Fibroblast of the aortic adventitia (primary cell): Measurements from ENCODE around the gene COL6A6. TPM values are rescaled to one million over a fixed set of nuclear protein-coding genes. Genes with fewer than 3 reads are reported as not detected.
"Not testable (repeated sequence)": the region's sequence is repeated elsewhere in the genome, so short reads cannot be mapped to it uniquely, and the experiment has no call there.

Experiments used
- DNase-seq: peaks from one replicate; pipeline ENCODE4 v3.0.0-alpha.2; 2010; ENCODE audit warnings: low read depth
- H3K4me3 ChIP-seq: 2 replicates; pipeline ENCODE4 v1.5.1; 2011; ENCODE audit warnings: low read depth, mild to moderate bottlenecking, control low read depth, low read length, moderate library complexity
- total RNA-seq: library from RNA; depleted of rRNA; stranded (reverse); fragments of >200 nt; gene quantifications from 2 replicates; pipeline ENCODE4 v1.2.3, GENCODE V29; 2012; ENCODE audit warnings: low replicate concordance
- TF ChIP-seq, protein P1 (sequence below): IDR thresholded peaks from 2 replicates; pipeline ENCODE4 v1.5.1; 2011; ENCODE audit warnings: mild to moderate bottlenecking, low read length, control low read depth, inconsistent platforms; ENCODE audit not compliant: insufficient read depth

Gene COL6A6
- total RNA-seq, 1 donor = 20.7 TPM

DNA sequence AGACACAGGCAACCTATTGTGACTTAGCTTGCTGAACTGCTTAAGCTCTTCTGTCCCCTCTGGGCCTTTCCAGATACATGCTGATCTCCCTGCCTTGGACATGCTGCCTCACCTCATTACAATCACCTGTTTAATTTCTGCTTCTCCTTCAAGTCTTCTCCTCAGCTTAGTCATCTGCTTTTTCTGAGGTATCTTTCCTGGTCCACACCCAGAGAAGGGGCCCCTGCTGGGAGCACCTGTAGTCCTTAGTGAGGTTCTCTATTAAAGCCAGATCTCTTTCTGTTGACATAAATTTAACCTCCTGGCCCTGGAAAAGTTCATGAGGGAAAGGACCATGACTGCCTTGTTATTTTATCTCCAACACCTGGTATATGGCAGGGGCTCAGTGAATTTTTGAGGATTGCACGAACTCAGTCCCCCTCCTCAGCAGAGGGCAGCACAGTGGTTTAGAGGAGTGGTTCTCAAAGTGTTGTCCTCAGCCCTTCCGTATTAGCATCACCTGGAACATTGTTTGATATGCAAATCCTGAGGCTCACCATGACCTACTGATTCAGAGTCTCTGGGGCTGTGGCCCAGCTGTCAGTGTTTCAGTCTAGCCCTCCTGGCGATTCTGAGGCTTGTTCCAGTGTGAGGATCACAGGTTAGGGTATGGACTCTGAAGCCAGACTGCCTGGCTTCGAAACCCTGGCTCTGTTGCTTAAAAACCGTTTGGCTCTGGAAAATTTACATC is 12.7 kb downstream of the COL6A6 start:
- DNase-seq = no peak
- TF ChIP-seq, protein P1, sequence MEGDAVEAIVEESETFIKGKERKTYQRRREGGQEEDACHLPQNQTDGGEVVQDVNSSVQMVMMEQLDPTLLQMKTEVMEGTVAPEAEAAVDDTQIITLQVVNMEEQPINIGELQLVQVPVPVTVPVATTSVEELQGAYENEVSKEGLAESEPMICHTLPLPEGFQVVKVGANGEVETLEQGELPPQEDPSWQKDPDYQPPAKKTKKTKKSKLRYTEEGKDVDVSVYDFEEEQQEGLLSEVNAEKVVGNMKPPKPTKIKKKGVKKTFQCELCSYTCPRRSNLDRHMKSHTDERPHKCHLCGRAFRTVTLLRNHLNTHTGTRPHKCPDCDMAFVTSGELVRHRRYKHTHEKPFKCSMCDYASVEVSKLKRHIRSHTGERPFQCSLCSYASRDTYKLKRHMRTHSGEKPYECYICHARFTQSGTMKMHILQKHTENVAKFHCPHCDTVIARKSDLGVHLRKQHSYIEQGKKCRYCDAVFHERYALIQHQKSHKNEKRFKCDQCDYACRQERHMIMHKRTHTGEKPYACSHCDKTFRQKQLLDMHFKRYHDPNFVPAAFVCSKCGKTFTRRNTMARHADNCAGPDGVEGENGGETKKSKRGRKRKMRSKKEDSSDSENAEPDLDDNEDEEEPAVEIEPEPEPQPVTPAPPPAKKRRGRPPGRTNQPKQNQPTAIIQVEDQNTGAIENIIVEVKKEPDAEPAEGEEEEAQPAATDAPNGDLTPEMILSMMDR = no peak
- no peak overlapping the region for H3K4me3 ChIP-seq

DNA sequence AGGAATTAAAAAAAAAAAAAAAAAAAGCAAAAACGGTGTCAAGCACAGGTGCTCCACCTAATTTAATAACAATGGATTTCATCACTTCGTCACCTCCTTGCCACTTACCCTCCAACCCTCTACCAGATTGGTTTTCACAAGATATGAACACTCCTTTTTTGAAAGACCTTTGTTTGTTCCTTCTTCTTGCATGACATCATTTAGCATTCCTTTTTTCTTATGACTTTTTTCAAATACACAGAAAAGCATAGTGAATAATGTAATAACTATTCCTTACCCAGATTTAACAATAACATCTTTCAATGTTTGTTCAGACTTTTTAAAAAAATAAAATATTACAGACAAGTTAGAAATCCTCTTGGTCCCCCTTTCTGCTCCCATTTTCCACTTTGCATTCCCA is 16.3 kb downstream of the COL6A6 start:
- TF ChIP-seq, protein P1 = no peak
- H3K4me3 ChIP-seq = no peak overlapping the region
- DNase-seq = no peak

DNA sequence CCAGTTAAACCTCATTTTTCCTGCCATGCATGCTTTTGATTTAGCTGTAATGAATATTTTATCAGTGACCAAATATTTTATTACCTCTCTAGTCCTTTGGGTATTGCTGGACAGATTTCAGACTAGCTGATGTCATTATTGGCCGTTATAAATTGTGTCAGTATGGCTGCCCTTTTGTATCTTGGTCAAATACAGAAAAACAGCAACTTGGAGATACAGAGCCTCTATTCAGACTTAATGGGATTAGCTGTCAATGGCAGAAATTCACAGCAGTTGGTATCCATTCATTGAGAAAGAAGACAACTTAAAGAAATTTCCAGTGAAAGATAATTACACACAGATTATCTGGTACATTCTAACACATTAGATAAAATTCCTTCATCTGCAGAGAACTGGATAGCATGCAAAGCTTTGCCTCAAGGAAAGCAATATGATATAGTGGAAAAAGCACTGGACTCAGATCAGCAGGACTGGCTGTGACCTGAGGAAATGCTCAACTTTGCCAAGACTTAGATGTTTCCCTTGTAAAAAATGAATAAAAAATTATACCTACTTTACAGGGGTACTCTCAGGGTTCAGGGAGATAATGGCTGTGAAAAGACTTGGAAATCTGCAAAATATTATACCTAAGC is 20.8 kb downstream of the COL6A6 start:
- TF ChIP-seq, protein P1 = no peak
- no peak overlapping the region for H3K4me3 ChIP-seq
- DNase-seq = no peak

DNA sequence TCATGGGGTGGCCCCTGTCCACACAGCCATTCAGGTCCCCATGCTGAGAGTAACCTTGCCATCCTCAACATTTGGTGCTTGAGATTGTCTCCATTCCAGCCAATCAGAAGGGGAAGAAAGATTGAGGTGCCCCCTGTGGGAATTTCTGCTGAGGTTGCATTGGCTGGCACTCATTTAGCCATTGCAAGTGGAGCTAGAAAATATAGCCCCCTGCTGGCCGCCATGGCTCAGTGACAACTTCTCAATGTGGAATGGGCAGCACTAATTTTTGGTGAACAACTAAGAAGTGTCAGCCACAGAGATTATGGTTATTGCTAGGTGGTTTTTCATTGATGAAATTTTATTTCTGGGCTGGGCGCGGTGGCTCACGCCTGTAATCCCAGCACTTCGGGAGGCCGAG is 22.0 kb downstream of the COL6A6 start:
- H3K4me3 ChIP-seq = no peak overlapping the region
- DNase-seq = peak; percentile 49
- TF ChIP-seq, protein P1 = peak; percentile 60

DNA sequence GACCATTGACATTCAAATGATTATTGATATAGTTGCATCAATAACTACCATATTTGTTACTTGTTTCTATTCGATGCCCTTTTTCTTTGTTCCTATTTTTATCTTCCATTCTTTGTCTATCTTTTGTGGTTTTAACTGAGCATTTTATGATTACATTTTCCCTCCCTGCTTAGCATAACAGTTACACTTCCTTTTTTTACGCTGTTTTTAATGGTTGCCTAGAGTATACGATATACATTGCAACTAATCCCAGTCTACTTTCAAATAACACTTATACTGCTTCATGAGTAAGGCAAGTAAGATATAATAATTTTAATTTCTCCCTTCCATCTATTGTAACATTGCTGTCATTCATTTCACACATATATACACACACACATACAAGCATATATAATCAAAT is 26.3 kb downstream of the COL6A6 start:
- TF ChIP-seq, protein P1 = no peak
- DNase-seq = no peak
- H3K4me3 ChIP-seq = no peak overlapping the region

DNA sequence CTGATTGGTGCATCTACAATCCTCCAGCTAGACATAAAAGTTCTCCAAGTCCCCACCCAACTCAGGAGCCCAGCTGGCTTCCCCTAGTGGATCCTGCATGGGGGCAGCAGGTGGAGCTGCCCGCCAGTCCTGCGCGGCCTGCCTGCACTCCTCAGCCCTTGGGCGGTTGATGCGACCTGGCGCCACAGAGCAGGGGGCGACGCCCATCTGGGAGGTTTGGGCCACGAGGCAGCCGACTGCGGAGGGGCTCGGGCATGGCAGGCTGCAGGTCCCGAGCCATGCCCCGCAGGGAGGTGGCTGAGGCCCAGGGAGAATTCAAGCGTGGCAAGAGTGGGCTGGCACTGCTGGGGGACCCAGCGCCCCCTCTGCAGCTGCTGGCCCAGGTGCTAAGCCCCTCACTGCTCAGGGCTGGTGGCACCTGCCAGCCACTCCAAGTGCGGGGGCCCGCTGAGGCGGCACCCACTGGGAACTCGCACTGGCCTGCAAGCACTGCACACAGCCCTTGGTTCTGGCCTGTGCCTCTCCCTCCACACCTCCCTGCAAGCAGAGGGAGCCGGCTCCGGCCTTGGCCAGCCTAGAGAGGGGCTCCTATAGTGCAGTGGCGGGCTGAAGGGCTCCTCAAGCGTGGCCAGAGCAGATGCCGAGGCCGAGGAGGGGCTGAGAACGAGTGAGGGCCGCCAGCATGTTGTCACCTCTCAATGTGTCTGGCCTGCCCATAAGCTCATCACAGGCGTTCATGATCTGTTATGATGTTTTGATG is 30.1 kb downstream of the COL6A6 start:
- H3K4me3 ChIP-seq = no peak overlapping the region
- DNase-seq = no peak
- TF ChIP-seq, protein P1 = no peak

DNA sequence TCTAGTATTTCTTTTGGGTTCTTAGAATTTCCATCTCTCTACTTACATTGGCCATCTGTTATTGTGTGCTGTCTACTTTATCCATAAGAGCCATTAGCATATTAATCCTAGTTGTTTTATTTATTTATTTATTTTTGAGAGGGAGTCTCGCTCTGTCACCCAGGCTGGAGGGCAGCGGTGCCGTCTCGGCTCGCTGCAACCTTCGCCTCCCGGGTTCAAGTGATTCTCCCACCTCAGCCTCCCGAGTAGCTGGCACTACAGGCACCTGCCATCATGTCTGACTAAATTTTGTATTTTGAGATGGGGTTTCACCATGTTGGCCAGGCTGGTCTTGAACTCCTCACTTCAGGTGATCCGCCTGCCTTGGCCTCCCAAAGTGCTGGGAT is 30.7 kb downstream of the COL6A6 start:
- not testable (repeated sequence) for DNase-seq, H3K4me3 ChIP-seq
